GM03348 (cell line): Measurements from ENCODE around the gene SLAMF9.
A peak's percentile ranks its signal among the peaks of the same experiment; 100 is the strongest.

Experiments
- DNase-seq: peaks from one replicate; pipeline ENCODE4 v3.0.0; 2012; ENCODE audit warnings: low spot score

SLAMF9 gene

DNA sequence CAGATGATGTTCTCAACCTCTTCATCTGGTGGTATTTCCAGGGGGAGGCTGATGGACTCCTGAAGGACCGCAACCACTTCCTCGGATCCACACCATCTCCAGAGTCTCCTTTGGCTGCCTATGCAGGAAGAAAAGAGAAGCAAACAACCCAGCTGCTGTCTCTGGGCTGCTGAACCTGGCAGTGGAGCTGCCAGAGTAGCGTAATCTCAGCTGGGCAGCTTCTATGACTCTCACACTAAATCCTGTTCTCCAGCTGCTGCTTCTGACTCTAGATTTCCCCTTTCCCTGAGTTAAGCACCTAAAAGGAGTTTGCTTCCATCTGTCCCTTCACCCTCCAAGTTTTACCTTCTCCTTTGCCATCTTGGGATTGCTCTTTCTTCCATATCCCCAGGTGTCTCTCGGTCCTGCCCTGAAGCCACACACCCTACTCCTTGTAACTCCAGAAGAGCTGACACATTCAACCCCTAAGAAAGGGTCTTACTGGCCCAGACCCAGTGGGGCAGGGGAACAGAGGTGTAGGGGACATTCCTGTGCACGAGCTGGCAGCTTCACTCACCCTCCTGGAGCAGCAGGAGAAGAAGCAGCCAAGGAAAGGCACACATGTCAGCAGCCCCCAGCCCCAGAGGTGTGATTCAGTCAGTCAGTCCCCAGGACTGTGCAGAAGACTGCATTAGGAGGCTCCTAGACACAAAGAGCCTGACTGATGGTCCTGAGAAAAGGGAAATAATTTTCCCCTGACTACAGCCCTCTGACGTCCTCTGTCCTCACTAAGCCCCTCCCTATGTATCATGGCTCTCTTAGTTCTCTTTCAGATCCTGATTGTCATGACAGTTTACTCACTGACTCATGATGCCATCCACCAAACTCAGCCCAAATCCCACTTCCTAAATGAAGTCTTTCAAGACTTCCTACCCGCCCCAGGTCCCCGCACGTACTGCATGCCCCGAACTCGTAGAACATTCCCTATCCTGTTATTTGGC, at the start of gene SLAMF9:
SLAMF9 (minus strand) TSS at position 702 of the 980 bp plus-strand sequence; CDS start at position 602, 100 bp downstream.
- DNase-seq, result no peak

GRCh38 chr1:160001440-160001839, 47.4 kb upstream of the SLAMF9 start:
- DNase-seq, result no peak

DNA sequence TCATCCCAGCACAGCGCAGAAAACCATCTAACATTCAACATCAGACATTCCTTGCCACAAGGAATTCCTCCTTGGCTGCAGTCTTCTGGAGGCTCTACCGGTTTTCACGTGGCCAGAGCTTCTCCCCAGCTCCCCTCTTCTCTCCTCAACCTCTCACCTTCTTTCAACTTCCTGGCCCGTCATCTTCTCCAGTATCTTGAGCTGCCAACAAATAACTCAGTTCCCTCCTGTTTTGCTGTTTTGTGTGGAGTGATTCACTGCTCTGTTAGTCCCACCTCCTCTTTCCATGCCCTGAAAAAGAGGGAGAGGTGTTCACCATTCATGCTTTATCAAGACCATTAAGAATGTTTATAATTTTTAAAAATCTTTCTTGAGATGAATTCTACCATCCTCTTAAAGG, 45.2 kb upstream of the SLAMF9 start:
- DNase-seq, result peak; percentile 39

DNA sequence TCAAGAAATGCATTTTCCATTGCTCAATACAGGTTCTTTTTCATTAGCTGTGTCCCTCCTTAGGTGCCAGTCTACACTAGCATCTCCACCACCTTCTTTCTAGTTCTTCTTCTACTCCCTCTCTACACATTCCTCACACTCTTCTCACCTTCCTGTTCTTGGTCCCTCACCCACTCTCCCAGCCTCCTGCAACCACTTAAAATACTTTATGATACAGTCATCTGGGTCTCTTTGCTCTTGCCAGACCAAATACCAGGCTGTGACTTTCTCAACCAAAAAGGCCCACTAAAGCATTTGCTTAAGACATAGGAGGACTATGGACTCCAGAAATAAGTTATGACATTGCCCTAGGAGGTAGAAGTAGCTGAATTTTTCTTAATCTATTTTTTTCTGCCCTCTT, 42.6 kb upstream of the SLAMF9 start:
- peak; percentile 87 for DNase-seq

GRCh38 chr1:159994896-159995295, 40.9 kb upstream of the SLAMF9 start:
- no peak for DNase-seq

- no peak for DNase-seq
Observed at GRCh38 chr1:159993911-159994310, 39.9 kb upstream of the SLAMF9 start.

DNA sequence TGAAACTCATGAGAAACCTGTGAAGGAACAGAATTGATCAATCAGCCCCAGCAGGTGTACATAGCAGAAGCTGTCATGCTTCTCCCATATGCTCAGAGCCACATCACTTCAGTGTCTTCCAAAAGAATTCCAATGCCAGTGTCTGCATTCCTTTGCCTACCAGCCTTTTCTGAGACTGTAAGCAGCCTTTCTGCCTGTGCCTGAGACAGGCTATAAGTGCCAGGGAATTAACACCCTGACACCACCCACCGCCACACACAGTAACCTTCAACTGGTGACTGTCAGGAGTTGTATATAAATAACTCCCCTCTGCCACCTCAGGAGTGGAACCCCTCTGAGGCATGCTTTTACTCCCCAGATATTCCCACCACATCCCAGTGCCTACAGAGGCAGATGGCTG, 38.1 kb upstream of the SLAMF9 start:
- peak; percentile 28 for DNase-seq

- no peak for DNase-seq
Observed at GRCh38 chr1:159991513-159991912, 37.5 kb upstream of the SLAMF9 start.

DNA sequence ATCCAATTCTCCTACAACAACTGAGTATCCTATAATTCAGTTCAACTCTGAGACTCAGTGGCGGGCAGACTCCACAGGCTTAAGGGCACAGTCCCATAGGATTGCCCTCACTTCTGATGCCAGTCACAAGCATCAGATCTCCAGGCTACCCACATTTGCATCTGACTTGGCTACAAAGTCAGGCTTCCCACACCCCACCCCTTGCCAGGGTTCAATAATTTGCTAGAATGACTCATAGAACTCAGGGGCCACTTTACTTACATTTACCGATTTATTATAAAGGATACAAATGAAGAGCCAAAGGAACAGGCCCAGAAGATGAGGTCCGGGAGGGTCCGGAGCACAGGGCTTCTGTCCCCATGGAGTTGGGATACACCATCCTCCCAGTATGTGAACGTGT, 36.0 kb upstream of the SLAMF9 start:
- DNase-seq, result no peak

- no peak for DNase-seq
Observed at GRCh38 chr1:159989581-159989980, 35.5 kb upstream of the SLAMF9 start.

DNA sequence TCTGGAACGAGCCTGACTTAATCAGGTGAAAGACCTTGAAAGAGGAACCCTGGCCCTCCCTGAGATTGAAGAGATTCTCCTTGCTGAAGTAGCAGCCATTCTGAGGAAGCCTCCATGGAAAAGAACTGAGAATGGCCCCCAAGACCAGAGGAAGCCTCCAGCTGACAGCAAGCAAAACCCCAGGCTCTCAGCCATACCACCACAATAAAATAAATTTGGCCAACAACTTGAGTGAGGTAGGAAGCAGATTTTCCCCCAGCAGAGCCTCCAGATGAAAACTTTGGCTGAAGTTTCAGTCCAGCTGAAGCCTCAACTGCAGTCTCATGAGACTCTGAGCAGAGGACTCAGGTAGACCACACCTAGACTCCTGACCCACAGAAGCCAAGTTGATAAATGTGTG, 34.0 kb upstream of the SLAMF9 start:
- DNase-seq, result no peak

GRCh38 chr1:159987186-159987585, 33.1 kb upstream of the SLAMF9 start:
- DNase-seq, result no peak

DNA sequence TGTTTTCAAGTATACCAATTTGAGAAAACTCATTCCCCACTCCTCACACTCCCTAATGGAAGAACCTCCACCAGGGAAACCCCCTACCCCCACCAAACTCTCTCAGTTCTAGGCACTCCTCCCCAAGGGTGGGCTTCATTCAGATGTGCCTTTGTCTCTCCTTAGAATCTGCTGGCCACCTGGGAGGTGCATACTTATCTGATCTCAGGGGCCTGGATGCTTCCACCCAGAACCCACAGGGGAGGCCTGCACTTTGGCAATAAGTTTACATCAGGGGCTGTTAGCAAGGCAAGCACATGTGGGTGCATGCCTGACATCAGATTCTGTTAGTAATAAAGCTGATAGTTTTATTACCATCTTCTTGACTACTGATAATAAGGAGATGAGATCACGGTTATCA, 32.5 kb upstream of the SLAMF9 start:
- DNase-seq, result no peak

DNA sequence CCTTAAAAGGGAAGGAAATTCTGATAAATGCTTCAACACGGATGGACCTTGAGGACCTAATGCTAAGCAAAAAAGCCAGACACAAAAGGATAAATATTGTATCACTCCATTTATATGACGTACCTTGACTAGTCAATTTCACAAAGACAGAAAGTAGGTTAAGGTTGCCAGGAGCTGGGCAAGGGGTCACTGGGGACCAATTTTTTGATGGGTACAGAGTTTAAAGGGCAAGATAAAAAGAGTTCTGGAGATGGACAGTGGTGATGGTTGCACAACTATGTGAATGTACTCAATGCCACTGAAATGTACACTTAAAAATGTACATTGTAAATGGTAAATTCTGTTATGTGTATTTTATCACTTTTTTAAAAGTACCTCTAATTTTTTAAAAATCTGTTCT, 32.1 kb upstream of the SLAMF9 start:
- no peak for DNase-seq

GRCh38 chr1:159985473-159985872, 31.4 kb upstream of the SLAMF9 start:
- DNase-seq, result no peak

GRCh38 chr1:159983681-159984080, 29.6 kb upstream of the SLAMF9 start:
- DNase-seq, result no peak

DNA sequence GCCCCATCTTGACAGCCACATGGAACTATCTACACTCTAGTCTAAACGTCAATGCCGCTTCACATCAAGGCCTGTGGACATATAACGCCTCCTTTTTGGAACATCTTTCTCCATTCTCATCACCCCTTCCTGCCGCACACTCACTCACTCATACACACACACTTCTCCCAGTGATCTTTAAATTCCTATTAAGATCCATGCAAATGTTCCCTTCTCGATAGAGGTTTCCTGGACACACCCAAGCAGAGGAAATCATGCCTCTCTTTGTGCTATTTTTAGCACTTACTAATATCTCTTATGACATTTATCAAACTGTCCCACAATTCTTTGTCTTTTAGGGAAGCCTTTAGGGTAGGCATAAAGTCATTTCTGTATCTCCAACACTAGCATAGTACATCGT, 28.2 kb upstream of the SLAMF9 start:
- no peak for DNase-seq

- DNase-seq, result no peak
Observed at GRCh38 chr1:159981351-159982055, 27.5 kb upstream of the SLAMF9 start.

DNA sequence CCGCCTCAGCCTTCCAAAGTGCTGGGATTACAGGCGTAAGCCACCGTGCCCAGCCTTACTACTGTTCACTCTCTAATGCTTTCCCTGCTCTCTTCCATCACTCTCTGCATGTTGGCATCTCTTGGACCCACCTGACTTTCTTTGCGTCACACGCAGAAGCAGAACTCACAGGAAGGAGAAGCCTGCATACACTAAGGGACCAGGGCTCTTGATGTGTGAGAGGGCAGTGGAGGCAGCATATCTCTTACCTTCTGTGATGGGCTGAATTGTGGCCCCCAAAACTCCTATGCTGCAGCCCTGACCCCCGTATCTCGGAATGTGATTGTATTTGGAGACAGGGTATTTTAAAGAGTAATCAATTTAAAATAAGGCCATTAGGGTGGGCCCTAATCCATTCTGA, 26.7 kb upstream of the SLAMF9 start:
- DNase-seq, result no peak

DNA sequence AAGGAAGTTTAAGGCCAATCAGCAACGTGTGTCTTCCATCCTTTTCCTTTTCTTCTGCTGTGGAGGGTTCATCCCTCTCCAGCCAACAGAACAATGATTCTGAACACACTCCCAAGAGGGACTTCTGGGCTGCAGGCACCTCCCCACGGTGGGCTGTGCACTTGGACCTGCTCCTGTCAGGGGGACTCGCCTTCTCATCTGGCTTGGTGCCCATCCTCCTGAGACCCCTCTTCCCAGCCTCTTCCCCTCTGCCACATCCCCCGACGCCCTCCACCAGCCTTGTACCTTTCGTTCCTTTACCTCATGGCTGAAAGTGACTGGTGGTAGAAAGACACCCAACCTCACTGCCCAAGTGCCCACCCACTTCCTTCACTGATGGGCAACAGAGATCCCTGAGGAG, 26.0 kb upstream of the SLAMF9 start:
- DNase-seq, result no peak

DNA sequence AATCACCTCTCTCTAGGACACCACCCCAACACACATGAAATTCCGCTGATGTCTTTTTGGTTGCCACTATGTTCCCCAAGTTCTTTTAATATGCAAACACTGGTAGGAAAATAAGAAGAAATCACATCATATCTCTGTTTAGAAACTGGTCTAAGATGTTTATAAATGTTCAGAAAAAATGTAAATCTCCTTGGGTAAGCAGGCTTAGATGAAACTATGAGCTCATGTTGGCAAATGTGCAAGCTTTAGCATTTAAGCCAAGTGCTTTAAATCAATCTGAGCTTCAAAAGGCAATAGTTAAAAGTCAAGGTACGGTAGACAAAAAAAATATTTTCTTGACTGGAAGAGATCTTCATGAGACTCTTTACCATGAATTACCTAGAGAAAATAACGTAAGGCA, 25.2 kb upstream of the SLAMF9 start:
- no peak for DNase-seq

DNA sequence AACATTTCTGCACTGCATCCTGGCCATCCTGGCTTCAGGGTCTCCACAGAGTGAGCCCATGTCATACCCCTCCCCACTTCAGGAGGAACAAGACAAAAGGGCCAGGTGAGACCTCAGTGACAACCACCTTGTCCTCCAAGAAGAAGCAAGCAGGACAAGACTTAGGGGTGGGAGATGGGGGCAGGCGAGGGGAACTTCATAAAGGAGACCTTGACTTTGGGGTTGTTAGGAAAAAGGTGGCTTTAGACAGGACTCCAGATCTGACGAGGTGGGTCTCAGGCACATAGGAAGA, 24.0 kb upstream of the SLAMF9 start:
- no peak for DNase-seq

DNA sequence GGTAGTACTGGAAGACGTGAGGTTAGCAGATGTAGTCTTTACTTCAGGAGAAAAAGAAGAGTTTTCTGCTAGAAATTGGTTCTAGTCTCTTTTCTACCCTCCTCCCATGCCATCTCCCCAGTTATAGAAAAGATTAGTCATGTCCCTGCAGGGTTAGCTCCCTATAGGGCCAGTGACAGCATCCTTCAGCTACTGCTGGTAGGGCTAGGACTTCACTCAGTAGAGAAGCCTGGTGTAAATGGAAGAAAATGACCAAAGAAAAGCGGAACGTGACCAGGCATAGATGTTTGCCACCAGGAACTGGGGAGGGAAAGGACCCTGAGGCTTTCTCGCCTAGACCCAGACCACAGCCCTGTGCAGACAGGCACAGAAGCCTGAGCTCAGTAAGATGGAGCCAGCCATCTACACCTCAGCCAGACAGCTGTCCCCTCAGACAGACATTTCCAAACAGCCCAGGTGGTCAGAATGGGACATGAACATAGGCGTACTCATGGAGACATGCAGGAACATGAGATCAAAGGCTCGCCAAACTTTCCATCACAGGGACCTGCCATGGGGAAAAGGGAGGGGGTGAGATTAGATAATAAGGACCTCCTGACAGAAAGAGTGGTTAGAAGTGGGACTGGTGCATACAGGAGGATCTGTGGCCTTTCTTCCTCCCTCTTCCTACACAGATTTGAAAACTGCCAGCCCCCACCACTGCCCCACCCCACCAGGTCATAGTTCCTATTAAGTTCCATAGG, 23.5 kb upstream of the SLAMF9 start:
- DNase-seq, result no peak
